ENCODE results near the gene CCL18. TPM values are rescaled to one million over a fixed set of nuclear protein-coding genes. Genes with fewer than 3 reads are reported as not detected.
"Not testable (repeated sequence)": the region's sequence is repeated elsewhere in the genome, so short reads cannot be mapped to it uniquely, and the experiment has no call there.

The CCL18 gene
- total RNA-seq (2014; rRNA removed; shearing (Covaris generic)) (not detected in 2 replicates), total RNA-seq (2022) (not detected in 2 replicates), Bru-seq, nascent RNA (not detected), BruChase-seq, experiment 1, labeled RNA remaining after a 6-hour chase (not detected), BruChase-seq, experiment 2, labeled RNA remaining after a 2-hour chase (not detected)
- long read RNA-seq = 0 reads

GRCh38 chr17:36063786-36064541, at the start of gene CCL18:
Gene CCL18 (plus strand): TSS chr17:36064272. CDS start chr17:36064343, 71 bp downstream.
- Histone ChIP-seq H3K9me2 (ENCODE audit: insufficient read depth, low read length) (no peaks in the 10 kb centered on the region), H2AFZ (ENCODE audit: low read length) (no peak within 1 kb of the TSS), H3K9me3 (ENCODE audit: low read length) (no peaks in the 10 kb centered on the region), H3K4me1 (ENCODE audit: insufficient read depth, low read length, poor library complexity, severe bottlenecking) (no peaks in the 10 kb centered on the region), H3K4me3 (ENCODE audit: low read depth, low read length, poor library complexity, severe bottlenecking) (no peak within 1 kb of the TSS), H4K20me1 (ENCODE audit: insufficient read depth, low read length) (no peaks in the 10 kb centered on the region), H3K27ac (ENCODE audit: low read depth, low read length, poor library complexity, severe bottlenecking) (no peak within 1 kb of the TSS), H3K4me2 (ENCODE audit: low read length) (no peak within 1 kb of the TSS), H3K79me2 (ENCODE audit: insufficient read depth, low read depth, low read length) (no peaks in the 10 kb centered on the region), H3K36me3 (ENCODE audit: insufficient read depth, low read length) (no peaks in the 10 kb centered on the region)
- no peak for DNase-seq (ENCODE audit: low spot score)
- CTCF ChIA-PET (ENCODE audit: unreplicated experiment) = no interaction called here
- POLR2A ChIA-PET = no interaction called here
- no TSS peak for BruUV-seq (replicated peaks)
- TF ChIP-seq CTCF (conservative IDR thresholded peaks at IDR 0.05; ENCODE audit: low read length) (no peak), EZH2phosphoT487 (IDR thresholded peaks at IDR 0.05; ENCODE audit: borderline replicate concordance, low read depth, low read length) (no peak)
- intact Hi-C loops (cut with micrococcal nuclease; ENCODE audit: unreplicated experiment) = no loop called here

GRCh38 chr17:36014946-36015345, 49.1 kb upstream of the CCL18 start:
- Histone ChIP-seq H3K4me3 (ENCODE audit: low read depth, low read length, poor library complexity, severe bottlenecking) (no peak overlapping the region), H4K20me1 (ENCODE audit: insufficient read depth, low read length) (no peaks in the 10 kb centered on the region), H3K4me1 (ENCODE audit: insufficient read depth, low read length, poor library complexity, severe bottlenecking) (no peaks in the 10 kb centered on the region), H2AFZ (ENCODE audit: low read length) (no peak overlapping the region), H3K79me2 (ENCODE audit: insufficient read depth, low read depth, low read length) (no peaks in the 10 kb centered on the region), H3K9me2 (ENCODE audit: insufficient read depth, low read length) (no peaks in the 10 kb centered on the region), H3K4me2 (ENCODE audit: low read length) (no peak overlapping the region), H3K27ac (ENCODE audit: low read depth, low read length, poor library complexity, severe bottlenecking) (no peak overlapping the region), H3K9me3 (ENCODE audit: low read length) (no peaks in the 10 kb centered on the region), H3K36me3 (ENCODE audit: insufficient read depth, low read length) (no peaks in the 10 kb centered on the region)
- intact Hi-C loops (cut with micrococcal nuclease; ENCODE audit: unreplicated experiment) = no loop called here
- DNase-seq (ENCODE audit: low spot score) = no peak
- CTCF ChIA-PET (ENCODE audit: unreplicated experiment) = no interaction called here
- TF ChIP-seq CTCF (conservative IDR thresholded peaks at IDR 0.05; ENCODE audit: low read length) = no peak
- POLR2A ChIA-PET = interaction anchor here (0.8 kb wide), 1 partner anchor 12 kb away, joined by 3 read pairs; no protein-coding TSS in a partner anchor
- no TSS peak for BruUV-seq (replicated peaks)

- H3K27ac ChIP-seq (ENCODE audit: low read depth, low read length, poor library complexity, severe bottlenecking); H3K9me3 ChIP-seq (ENCODE audit: low read length); H3K4me1 ChIP-seq (ENCODE audit: insufficient read depth, low read length, poor library complexity, severe bottlenecking); DNase-seq (ENCODE audit: low spot score); H2AFZ ChIP-seq (ENCODE audit: low read length); intact Hi-C loops (cut with micrococcal nuclease; ENCODE audit: unreplicated experiment); H3K36me3 ChIP-seq (ENCODE audit: insufficient read depth, low read length); BruUV-seq (replicated peaks); H3K4me3 ChIP-seq (ENCODE audit: low read depth, low read length, poor library complexity, severe bottlenecking); H4K20me1 ChIP-seq (ENCODE audit: insufficient read depth, low read length); H3K9me2 ChIP-seq (ENCODE audit: insufficient read depth, low read length); H3K4me2 ChIP-seq (ENCODE audit: low read length); CTCF ChIA-PET (ENCODE audit: unreplicated experiment); H3K79me2 ChIP-seq (ENCODE audit: insufficient read depth, low read depth, low read length): not testable (repeated sequence)
- POLR2A ChIA-PET = interaction anchor here (0.8 kb wide), 1 partner anchor 11 kb away, joined by 3 read pairs; no protein-coding TSS in a partner anchor
These were observed 48.2 kb upstream of the CCL18 start for GRCh38 chr17:36015895-36016294.
